Medulla oblongata (tissue), 1 donor: ENCODE measurements around the gene DNAJC11.
"Not testable (repeated sequence)": the region's sequence is repeated elsewhere in the genome, so short reads cannot be mapped to it uniquely, and the experiment has no call there.

Source experiments
- DNase-seq: peaks from one replicate; pipeline ENCODE4 v3.0.0-alpha.2; 2015; ENCODE audit errors: extremely low spot score

Gene DNAJC11

DNA sequence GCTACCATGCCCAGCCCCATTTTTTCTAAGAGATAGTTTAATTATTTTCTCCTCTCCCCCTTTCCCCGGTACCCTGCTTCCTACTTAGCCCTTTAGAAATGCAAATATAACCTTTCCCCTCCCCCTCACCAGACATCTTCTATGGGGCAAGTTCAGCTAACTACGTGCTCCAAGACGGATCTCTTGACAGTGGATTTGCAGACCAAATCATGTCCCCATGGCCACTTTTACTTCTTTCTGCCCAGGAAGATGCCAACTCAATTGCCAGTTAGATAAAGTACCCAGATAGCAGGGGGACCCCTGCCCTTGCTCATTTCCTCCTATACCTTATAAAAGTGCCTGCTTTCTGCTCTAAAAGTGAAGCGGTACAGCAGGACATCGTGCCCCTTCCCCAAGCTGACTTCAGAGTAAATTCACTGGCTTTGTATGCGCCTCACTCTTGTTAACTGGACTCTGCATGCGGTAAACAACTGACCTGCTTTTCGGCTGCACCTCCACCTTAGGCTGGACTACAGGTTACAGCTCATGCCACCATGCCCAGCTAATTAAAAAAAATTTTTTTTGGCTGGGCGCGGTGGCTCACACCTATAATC, 7.4 kb downstream of the DNAJC11 start:
- no peak for DNase-seq

DNA sequence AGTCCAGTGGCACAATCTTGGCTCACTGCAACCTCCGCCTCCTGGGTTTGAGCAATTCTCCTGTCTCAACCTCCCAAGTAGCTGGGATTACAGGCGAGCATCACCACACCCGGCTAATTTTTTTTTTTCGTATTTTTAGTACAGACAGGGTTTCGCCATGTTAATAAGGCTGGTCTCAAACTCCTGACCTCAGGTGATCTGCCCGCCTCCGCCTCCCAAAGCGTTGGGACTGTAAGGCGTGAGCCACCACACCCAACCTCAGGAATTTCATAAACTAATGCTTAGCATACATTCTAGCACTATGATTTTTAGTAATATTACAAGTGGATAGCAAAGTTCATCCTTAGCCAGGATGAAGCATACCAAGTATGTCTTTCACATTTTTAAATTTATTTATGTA, 8.7 kb downstream of the DNAJC11 start:
- no peak for DNase-seq

DNA sequence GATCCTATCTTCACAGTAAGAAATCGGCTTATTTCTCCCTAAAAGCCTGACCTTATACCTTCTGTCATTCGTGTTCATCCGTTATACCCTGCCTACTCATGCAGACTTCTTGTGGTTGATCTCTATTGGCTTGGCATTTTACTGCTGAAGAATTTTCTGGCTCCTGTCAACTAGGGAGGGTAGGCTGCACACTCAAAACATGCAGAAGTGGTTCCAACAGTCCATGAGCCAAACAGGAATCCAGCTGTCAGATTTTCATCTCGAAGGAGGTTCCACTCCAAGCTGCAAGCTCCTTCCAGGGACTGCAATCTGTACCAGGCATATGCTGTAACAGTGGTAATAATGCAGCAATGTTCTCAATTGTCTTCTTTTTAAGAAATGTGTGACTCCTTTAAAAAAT, 10.1 kb downstream of the DNAJC11 start:
- no peak for DNase-seq

DNA sequence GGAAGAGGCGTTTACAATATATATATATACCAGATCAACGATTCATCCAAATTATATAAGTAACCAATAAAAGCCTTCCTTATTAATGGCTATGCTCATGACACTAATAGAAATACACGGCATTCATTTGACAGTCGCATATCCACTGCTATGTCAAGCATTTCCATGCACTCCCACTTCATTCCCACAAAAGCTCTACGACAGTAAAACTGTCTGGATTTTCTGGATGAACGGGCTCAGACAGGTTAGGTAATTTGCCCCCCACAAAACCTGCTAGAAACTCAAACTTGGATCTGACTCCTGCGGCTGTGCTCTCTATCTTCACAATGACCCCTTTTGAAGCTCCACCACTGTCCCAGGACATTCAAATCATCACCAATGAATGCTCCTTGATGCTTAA, 11.4 kb downstream of the DNAJC11 start:
- no peak for DNase-seq

DNA sequence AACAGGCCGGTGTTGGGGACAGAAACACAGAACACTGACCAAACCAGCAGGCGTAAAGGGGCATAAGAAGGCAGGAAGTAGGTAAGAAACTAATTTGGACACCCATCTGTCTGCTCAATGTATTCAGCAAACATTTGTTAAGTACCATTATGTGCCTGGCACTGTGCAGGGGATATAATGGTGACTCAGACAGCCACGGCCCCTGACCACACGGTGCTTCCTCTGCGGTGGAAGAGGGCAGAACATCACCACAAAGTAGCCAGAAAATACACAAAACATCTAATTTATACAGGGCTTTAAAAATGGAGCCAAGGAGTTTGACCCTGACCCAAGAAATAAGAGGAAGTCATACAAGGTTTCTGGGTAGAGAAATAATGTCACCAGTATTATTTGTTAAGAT, 12.9 kb downstream of the DNAJC11 start:
- no peak for DNase-seq

DNA sequence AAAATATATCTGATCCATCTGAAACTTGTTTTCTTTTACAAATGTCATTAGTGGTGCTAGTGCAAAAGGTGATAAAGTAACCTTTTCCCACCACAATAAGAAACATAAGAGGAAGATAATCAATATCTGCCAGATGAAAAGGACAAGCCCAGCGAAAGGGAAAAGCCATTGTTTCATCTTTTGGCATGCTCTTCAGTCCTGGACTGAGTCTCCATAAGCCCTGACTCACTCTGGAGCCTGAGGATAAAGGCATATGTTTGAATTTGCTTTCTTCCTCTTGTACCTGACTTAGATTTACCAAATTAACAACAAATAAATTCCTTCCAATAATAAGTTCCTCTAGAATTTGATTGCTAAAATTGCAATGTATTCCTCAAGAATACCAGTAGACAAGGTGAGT, 13.6 kb downstream of the DNAJC11 start:
- no peak for DNase-seq

DNA sequence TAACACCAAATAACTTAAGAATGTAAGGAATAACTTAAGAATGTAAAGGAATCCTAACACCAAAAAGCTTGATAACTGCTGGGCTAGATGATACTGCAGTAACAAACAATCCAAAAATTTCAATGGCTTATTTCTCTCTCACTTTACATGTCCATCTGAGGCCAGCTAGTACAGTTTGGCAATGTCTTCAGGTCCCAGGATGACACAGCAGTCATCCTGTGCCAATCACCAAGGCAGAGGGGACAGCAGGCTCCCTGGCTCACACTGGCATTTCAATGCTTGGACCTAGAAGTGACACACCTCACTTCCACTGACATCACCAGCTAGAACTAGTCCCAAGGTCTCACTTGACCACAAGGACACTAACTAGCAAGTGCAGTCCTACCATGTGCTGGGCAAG, 15.3 kb downstream of the DNAJC11 start:
- no peak for DNase-seq

DNA sequence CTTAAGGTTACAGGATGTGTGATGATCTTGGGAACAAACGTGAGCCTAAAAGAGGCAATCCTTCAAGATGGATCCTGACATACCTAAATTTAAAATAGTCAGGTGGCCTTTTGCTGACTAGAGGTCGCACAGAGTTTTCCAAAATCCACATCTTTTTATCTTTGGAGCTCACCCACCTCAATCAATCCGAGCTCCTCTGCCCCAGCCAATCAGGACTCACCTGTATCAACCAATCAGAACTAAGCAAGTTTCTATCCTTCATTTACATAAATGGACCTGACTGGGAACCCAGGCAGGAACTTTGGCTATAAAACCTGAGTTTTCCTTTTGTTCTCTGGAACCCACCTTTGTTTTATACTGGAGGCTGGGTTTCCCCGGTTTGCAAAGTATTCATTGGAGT, 16.2 kb downstream of the DNAJC11 start:
- no peak for DNase-seq

DNA sequence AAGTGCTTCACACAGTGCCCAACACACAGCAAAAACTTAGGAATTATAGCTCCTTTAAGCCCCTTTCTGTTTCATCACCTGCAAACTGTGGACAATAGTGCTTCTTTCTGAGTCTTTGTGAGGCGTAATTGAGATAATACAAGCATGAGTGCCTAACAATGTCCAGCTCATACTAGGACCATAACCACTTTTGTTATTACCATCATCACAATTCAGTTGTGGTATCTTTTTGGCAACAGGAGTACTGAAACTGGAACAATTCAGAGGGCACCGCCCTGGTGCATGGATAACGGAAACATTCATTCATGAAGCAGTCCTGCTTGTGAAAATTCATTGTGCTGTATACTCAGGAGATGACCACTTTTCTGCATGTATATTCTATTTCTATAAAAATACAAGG, 18.2 kb downstream of the DNAJC11 start:
- DNase-seq = no peak

DNA sequence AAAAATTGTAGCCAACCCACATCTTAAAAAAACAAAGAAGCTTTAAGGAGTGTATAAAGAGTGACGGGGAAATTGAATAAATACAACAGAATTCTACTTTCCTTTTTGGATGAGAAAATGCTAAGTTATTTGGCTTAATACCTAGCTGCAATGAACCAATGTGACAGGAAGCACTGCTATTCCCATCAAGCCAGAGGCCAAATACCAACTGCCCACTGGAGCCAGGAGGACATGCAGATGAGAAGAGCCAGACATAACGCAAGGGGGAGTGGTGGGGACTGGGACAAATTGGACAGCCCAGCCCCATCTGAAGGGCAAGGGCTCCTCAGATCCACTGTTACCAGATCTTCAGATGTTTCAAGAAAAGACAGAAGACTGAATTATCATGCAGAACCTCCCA, 25.7 kb downstream of the DNAJC11 start:
- no peak for DNase-seq

DNA sequence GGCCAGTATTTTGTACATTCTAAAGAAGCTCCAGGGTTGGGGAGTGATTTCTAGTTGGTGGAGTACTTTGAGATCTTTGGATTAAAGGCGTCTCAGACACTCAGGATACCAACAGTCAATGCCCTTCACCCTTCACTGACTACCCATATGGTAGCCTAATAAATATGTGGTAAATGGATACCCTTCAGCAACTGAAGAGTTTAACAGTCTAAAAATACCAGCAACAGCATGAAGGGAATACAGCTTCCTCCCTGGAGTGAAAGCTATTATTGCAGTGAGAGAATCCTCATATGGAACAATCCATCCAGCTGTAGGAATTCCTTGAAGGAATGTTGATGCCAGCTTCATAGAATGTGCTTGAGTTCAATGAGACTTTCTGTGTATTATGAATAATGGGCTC, 26.8 kb downstream of the DNAJC11 start:
- DNase-seq = no peak

DNA sequence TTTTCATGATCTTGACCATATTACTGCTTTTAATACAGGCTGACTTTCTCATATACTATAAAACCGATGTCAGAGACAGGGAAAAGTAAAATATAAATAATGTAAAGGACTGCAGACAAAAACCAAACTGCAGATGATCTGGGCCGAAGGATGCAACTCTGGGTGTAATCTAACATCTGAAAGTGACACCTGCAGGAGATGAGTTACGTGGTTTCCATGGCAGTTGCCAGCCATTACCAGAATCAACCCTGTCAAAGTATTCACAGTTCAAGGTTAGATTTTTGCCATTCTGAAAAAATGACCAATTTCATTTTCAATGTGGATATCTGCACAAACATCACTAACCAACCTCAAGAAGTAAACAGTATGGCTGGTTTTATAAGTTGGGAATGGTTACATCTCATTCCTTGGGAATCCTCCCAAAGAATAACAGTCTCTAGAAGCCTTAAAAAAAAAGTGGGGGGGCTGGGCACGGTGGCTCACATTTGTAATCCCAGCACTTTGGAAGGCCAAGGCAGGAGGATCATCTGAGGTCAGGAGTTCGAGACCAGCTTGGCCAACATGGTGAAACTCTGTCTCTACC, 27.7 kb downstream of the DNAJC11 start:
- no peak for DNase-seq

DNA sequence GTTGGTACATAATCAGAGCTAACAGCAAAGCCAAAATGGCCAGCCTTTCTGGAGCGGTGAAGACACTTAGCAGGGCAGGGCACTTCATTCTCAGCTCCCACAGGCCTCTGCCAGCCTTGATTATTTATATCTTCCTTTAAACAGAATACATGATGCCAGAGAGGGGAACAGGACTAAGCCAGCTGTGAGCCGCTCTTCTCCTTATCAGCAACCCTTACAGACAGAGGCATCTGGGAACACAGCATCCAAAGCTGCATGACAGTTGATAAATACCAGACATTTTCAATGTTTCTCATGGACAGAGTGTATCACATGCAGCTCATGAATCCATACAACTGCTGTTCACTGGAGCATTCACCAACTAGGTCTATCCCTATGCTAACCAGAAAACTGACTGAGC, 29.1 kb downstream of the DNAJC11 start:
- no peak for DNase-seq

DNA sequence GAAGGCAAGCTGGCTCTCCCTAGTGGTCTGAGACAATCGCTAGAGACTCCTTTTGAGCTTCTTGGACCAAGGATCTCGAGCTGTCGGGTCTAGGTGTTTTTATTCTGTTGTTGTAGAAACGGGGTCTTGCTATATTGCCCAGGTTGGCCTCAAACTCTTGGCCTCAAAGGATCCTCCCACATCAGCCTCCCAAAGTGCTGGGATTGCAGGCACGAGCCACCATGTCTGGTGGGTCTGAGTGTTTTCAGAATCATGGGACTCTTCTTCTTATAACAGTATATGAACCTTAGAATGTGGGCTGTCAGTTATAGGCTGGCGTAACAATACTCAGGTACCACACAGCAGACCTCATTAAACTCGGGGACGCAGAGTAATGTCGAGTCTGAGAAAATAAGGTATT, 33.1 kb downstream of the DNAJC11 start:
- no peak for DNase-seq

DNA sequence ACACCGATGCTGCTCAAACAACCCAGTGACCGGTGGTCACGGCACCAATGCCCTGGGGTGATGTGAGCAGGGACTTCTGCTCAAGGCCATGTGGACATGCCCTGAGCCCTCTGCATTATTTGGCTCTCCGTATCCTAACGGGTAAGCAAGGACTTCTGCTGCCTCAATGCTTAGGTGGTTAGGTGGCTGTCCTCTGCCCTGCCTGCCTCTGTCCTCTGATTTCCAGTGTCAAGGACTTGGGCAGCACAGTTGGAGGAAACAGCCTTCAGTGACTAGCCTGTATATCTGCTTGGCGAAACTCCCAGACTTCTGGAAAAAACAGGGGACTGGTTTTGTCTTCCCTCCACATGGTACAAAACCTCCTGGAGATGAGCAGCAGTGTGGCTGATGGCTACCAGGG, 34.5 kb downstream of the DNAJC11 start:
- DNase-seq = peak; percentile 13

DNA sequence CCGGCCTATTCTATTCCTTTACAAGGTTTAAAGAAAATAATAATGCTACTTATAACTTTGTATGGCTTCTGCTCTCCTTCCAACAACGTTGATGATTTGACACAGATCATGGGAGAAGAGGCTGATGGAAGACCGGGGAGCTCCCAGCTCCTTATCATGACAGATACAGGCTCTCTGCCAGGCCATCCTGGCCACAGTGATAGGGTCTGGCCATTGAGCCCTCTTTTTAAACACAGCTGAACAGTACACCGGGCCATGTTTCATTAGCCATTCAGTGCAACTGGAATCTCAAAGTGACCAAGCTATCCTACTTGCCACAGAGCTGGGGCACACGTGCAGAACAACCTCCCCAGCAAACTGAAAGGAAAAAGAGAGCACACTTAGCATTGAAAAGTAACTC, 34.9 kb downstream of the DNAJC11 start:
- no peak for DNase-seq

DNA sequence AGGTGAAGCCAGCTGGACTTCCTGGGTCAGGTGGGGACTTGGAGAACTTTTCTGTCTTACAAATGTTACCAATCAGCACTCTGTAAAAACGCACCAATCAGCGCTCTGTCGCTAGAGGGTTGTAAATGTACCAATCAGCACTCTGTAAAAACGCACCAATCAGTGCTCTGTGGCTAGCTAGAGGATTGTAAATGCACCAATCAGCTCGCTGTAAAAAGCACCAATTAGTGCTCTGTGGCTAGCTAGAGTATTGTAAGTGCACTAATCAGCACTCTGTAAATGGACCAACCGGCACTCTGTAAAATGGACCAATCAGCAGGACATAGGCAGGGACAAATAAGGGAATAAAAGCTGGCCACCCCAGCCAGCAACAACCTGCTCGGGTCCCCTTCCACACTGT, 39.1 kb downstream of the DNAJC11 start:
- DNase-seq = not testable (repeated sequence)

DNA sequence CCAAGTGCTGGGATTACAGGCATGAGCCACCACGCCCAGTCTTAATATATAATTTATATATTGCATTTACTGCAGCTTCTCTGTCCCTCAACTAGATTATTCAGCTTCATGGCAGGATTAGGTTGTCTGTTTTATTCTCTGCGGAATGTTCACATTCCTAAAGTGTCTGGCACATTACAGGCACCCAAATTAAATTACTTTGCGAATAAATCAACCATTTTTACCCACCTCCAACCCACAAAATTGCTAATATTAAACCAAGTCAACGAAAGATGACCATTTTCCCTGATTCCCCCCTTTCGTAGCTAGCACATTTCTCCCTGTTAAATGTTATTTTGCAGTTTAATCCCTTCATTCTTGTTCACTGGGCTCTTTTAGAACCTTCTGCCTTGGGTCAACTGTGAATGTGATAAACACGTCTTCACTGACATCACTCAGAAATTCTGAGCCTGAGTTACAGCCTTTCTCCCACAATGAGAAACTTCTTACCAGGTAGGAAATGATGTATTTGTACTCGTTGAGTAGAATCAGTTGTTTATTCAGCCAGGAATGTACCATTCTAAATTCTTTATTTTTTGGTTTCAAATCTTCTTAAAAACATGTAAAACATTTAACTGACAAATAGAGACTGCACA, 41.1 kb downstream of the DNAJC11 start:
- no peak for DNase-seq

DNA sequence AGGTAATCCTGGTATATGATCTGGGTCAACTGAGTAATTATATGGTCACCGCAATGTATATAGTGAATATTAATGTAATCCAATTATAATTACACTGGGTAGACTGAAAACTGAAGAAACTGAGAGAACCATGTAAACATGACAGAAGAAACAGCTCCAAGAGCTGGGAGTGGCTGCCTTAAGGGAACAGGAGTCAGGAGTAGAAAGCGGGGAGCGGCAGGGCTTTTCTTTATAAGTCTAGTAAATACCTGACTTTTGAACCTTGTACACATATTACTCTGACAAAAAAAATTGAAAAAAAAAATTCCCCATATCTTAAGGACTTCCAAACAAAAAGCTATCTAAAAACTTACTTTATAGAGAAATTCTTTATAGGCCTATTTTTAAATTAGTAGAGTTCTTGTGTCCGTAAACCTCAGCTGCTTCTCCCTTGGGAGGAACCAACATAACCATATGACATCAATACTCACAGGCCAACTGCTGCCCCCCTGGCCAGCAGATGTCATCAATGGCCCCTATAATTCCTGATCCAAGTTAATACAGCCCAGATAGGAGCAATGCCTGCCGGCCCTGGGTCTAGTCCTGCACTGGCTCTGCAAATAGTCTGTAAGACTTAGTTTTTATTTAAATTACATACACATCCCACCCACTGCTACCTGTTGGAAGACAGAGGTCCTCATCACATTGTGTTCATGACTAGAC, 43.1 kb downstream of the DNAJC11 start:
- DNase-seq = no peak

DNA sequence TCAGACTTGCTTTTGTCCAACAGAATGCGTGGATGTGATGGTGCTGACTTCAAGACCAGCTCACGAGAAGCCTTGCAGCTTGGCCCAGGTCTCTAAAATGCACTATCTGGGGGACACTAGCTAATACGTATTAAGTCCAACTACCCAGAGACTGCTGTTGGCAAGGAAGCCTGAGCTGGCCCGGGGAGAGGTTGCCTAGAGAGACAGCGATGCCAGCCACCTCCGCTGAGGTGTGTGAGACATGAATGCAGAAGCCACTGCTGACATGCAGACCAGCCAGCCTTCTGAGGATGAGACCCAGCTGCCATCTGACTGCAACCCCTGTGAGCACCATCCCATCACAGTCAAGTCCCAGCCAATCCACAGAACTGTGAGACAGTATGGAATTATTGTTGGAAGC, 44.5 kb downstream of the DNAJC11 start:
- DNase-seq = no peak

DNA sequence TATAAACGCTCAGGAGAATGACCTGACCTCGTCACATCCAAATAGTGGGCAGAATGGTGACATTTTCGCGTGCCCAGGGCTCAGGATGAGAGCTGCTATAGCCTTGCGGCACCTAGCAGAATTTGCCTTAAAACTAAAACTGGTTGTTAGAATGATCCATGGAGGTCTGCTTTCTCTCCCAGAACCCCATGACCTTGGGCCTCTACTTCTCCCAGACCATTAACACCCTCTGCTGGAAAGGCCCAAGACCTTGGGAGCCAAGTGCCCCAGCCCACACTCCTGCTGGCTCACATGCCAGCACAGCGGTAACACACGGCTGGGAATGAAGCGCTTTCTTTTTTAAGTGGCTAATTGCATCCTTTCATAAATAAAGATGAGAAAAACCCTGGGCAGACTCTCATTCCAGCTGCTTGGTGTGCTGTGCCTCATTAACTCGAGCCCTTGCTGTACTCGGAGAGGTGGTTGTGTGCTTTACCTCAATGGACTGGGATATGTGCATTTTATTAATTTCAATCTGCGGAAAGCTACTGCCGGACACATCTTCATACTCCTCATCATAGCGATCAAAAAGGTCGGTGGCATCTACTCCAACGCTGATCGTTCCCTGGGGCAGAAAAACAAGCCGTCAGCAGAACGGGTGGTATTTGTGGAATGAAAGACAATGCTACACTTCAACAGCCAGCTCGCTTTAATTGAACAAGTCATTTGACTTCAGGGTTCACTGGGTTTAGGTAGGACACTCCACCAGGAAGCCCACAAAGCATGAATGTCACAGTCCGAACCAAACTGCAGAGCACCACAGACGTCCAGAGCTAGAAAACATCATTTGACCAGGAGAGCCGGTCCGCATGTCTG, 48.0 kb downstream of the DNAJC11 start:
- no peak for DNase-seq

DNA sequence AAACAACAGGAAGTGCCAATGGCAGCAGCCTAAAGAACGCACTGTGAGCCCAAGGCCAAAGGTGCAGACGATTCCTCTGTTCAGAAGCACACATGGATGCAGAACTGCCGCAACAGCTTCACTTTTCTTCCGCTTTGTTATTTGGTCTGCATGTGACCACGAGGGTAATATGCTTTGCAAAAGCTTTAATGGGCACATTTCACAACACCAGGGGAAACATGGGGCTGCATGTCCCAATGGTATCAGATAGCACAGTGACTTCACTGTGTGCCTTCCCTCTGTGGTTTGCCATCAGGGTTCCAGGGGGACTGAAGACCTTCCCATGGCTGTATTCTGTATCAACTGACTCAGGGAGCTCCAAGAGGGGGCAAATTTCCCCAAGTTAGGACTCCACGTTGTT, 48.6 kb downstream of the DNAJC11 start:
- no peak for DNase-seq
